Right lobe of liver (tissue), 6 donors: ENCODE data around the gene AKAP13. TPM values are rescaled to one million over a fixed set of nuclear protein-coding genes. Genes with fewer than 3 reads are reported as not detected.

Source experiments
- ATAC-seq, 4 donors: fragments of 200-7000 bp; cut with Tn5 transposase; one replicate each; pipeline ENCODE4 v1.9.1; 2020; ENCODE audit warnings: mild to moderate bottlenecking in 4 of 4, moderate library complexity in 4 of 4
- DNase-seq, 3 donors: peaks; one replicate each; pipeline ENCODE4 v3.0.0-alpha.2; 2020
- H3K27ac ChIP-seq, 3 donors: fragments of 200-600 bp; one replicate each; pipeline ENCODE4 v1.8.0; 2022
- H3K27me3 ChIP-seq, 2 donors: fragments of 200-600 bp; one replicate each; pipeline ENCODE4 v1.8.0; 2022
- H3K36me3 ChIP-seq, 4 donors: fragments of 200-600 bp; sonication (generic) in 1 of 4; one replicate each; pipeline versions ENCODE4 v1.5.1 to v1.8.0; 2017 to 2022; ENCODE audit warnings: control low read depth in 1 of 4
- H3K4me1 ChIP-seq, 4 donors: fragments of 200-600 bp; sonication (generic) in 1 of 4; one replicate each; pipeline versions ENCODE4 v1.5.1 to v1.8.0; 2017 to 2022; ENCODE audit warnings: control low read depth in 1 of 4
- H3K4me3 ChIP-seq, 3 donors: fragments of 200-600 bp; one replicate each; pipeline ENCODE4 v1.8.0; 2022
- H3K9me3 ChIP-seq, 4 donors: fragments of 200-600 bp; sonication (generic) in 1 of 4; one replicate each; pipeline versions ENCODE4 v1.5.1 to v1.8.0; 2017 to 2022; ENCODE audit warnings: control low read depth in 1 of 4
- CTCF ChIP-seq, 4 donors: fragments of 200-600 bp in 3 of 4; fragments of 450-650 bp in 1 of 4; IDR thresholded peaks; one replicate each; pipeline versions ENCODE4 v1.5.1 to v1.8.0; 2016 to 2022; ENCODE audit warnings: antibody characterized with exemption in 4 of 4, mild to moderate bottlenecking in 2 of 4
- POLR2A ChIP-seq: fragments of 450-650 bp; IDR thresholded peaks from one replicate; pipeline ENCODE4 v1.6.1; 2017; ENCODE audit warnings: antibody characterized with exemption, mild to moderate bottlenecking
- WGBS: methylation state at CpG from one replicate; pipeline ENCODE4 v1.1.6; 2018; ENCODE audit warnings: low coverage, low lambda C conversion rate; ENCODE audit not compliant: insufficient coverage; ENCODE audit errors: missing lambda C conversion rate; 5-methylcytosine and 5-hydroxymethylcytosine counted together
- intact Hi-C, 2 donors: fragments of 100-400 bp; cut with DNase I; formaldehyde crosslinking; loops; one replicate each; pipeline versions ENCODE4 v1.11.2 to v1.14.1; 2022
- total RNA-seq, 6 experiments: library from RNA; depleted of rRNA in 2 of 6; stranded (reverse); fragments of >200 nt in 2 of 6; fragmentation: NEBNext Ultra II Directional in 3 of 6; extraction: Animal tissue kit (Norgen Biotek cat#: 25700) in 3 of 6; gene quantifications; one replicate each; pipeline versions ENCODE4 v1.1.0 to v1.2.4, GENCODE V29; 2016 to 2023
- donor health status: DM: no; HTN: yes; CAD: no.
- donor health status: DM: no; HTN: no; CAD: no.
- donor health status: DM: no; HTN: no; CAD: no.
- donor health status: DM: no; HTN: yes; CAD: no.
- donor health status: DM: no; HTN: yes; CAD: no.

Gene AKAP13
- total RNA-seq, 6 experiments from 2014 or later, result 50.1 to 73.1 (median 63.9) TPM

GRCh38 chr15:85759376-85759775 is 379.0 kb downstream of the AKAP13 start:
- H3K4me3 ChIP-seq, result no peak overlapping the region
- H3K36me3 ChIP-seq, result peaks cover 0 to 5% (median 1%) of the 10 kb centered on the region in 4 donors
- no peaks in the 10 kb centered on the region for H3K9me3 ChIP-seq
- 6% methylated on average over 2 of the region's 13 CpGs for WGBS
- H3K27me3 ChIP-seq, result no peaks in the 10 kb centered on the region
- DNase-seq (peak; percentile 77 to 80 (median 79)), ATAC-seq (peak; percentile 51 to 74 (median 65))
- H3K4me1 ChIP-seq, result peaks cover 0 to 45% (median 13%) of the 10 kb centered on the region in 4 donors
- intact Hi-C loops, result loop anchor here in 1 of 2 donors (10.0 kb wide), 1 partner anchor 75 kb away; no protein-coding TSS in a partner anchor
- no peak for TF ChIP-seq POLR2A
- no peak for TF ChIP-seq CTCF (IDR thresholded peaks at IDR 0.05)
- H3K27ac ChIP-seq, result peak overlapping the region in 1 of 3 donors; percentile 30

GRCh38 chr15:85760049-85760448 is 379.6 kb downstream of the AKAP13 start:
- ATAC-seq (no peak), DNase-seq (peak in 1 of 3 donors; percentile 51)
- TF ChIP-seq CTCF (IDR thresholded peaks at IDR 0.05) (no peak), POLR2A (no peak)
- intact Hi-C loops, result no loop called here
- Histone ChIP-seq H3K27me3 (no peaks in the 10 kb centered on the region), H3K4me3 (no peak overlapping the region), H3K4me1 (peaks cover 0 to 52% (median 16%) of the 10 kb centered on the region in 4 donors), H3K9me3 (no peaks in the 10 kb centered on the region), H3K36me3 (peaks cover 0 to 5% (median 1%) of the 10 kb centered on the region in 4 donors), H3K27ac (no peak overlapping the region)
- WGBS, result 88% methylated on average over 1 of the region's 6 CpGs

- H3K36me3 ChIP-seq, result peaks cover 0 to 5% (median 1%) of the 10 kb centered on the region in 4 donors
- DNase-seq (peak in 1 of 3 donors; percentile 57), ATAC-seq (peak; percentile 7 to 47 (median 31))
- intact Hi-C loops, result no loop called here
- H3K27me3 ChIP-seq, result no peaks in the 10 kb centered on the region
- no peaks in the 10 kb centered on the region for H3K9me3 ChIP-seq
- 76% methylated on average over 3 of the region's 28 CpGs for WGBS
- H3K4me1 ChIP-seq, result peaks cover 0 to 59% (median 20%) of the 10 kb centered on the region in 4 donors
- TF ChIP-seq POLR2A, result no peak
- peak; percentile 12 to 48 (median 28) for TF ChIP-seq CTCF (IDR thresholded peaks at IDR 0.05)
- no peak overlapping the region for H3K4me3 ChIP-seq
- no peak overlapping the region for H3K27ac ChIP-seq
These were observed 380.3 kb downstream of the AKAP13 start for GRCh38 chr15:85760531-85761371.

- ATAC-seq (no peak), DNase-seq (no peak)
- WGBS, result 100% methylated on average over 5 of the region's 9 CpGs
- intact Hi-C loops, result no loop called here
- Histone ChIP-seq H3K27me3 (no peaks in the 10 kb centered on the region), H3K9me3 (no peaks in the 10 kb centered on the region), H3K27ac (peak overlapping the region in 1 of 3 donors; percentile 37), H3K4me1 (peaks cover 0 to 68% (median 24%) of the 10 kb centered on the region in 4 donors), H3K36me3 (peaks cover 0 to 5% (median 1%) of the 10 kb centered on the region in 4 donors), H3K4me3 (no peak overlapping the region)
- TF ChIP-seq POLR2A (no peak), CTCF (IDR thresholded peaks at IDR 0.05) (no peak)
These were observed 381.2 kb downstream of the AKAP13 start for GRCh38 chr15:85761635-85762034.
